CD8-positive, alpha-beta memory T cell (primary cell): ENCODE data around the gene RTP3. TPM values are rescaled to one million over a fixed set of nuclear protein-coding genes. Genes with fewer than 3 reads are reported as not detected.

Experiments used
- CTCF ChIA-PET: fragments of 350-600 bp; sonication (Branson Sonifier 250); formaldehyde crosslinking; loops from one replicate; lab custom pipeline; 2021; ENCODE audit warnings: antibody characterized with exemption; lab: Charles Lee
- POLR2A ChIA-PET: fragments of 350-600 bp; sonication (Branson Sonifier 250); formaldehyde crosslinking; loops from one replicate; lab custom pipeline; 2021; ENCODE audit warnings: antibody characterized with exemption; lab: Charles Lee
- DNase-seq, 5 donors: peaks; one replicate each; pipeline versions ENCODE4 v3.0.0 to v3.0.0-alpha.2; 2020 to 2022; ENCODE audit warnings: mixed read lengths in 1 of 5
- H3K27ac ChIP-seq: one replicate; pipeline ENCODE4 v1.7.0; 2013; ENCODE audit warnings: low read depth, mild to moderate bottlenecking, low read length, moderate library complexity
- H3K27me3 ChIP-seq: 2 replicates; pipeline ENCODE4 v1.7.0; 2013; ENCODE audit warnings: low read length, mild to moderate bottlenecking; ENCODE audit not compliant: insufficient read depth, poor library complexity, severe bottlenecking
- H3K36me3 ChIP-seq: 2 replicates; pipeline ENCODE4 v1.7.0; 2013; ENCODE audit warnings: mild to moderate bottlenecking, low read length, moderate library complexity; ENCODE audit not compliant: insufficient read depth
- H3K4me1 ChIP-seq: 2 replicates; pipeline ENCODE4 v1.7.0; 2013; ENCODE audit warnings: mild to moderate bottlenecking, low read length, moderate library complexity; ENCODE audit not compliant: insufficient read depth
- H3K4me3 ChIP-seq: 2 replicates; pipeline ENCODE4 v1.7.0; 2013; ENCODE audit warnings: mild to moderate bottlenecking, low read length
- H3K9me3 ChIP-seq: 2 replicates; pipeline ENCODE4 v1.7.0; 2013; ENCODE audit warnings: mild to moderate bottlenecking, low read length
- H3K27ac Mint-ChIP-seq, 8 donors: one replicate each; pipeline ENCODE4 v1.8.0; 2020 to 2021; ENCODE audit warnings: mixed read lengths in 8 of 8, mild to moderate bottlenecking in 6 of 8, inconsistent platforms in 3 of 8, moderate library complexity in 3 of 8
- H3K27me3 Mint-ChIP-seq, 2 donors: one replicate each; pipeline ENCODE4 v1.8.0; 2020 to 2021; ENCODE audit warnings: mixed read lengths in 2 of 2, mild to moderate bottlenecking in 1 of 2, moderate library complexity in 1 of 2
- H3K36me3 Mint-ChIP-seq, 3 donors: one replicate each; pipeline ENCODE4 v1.8.0; 2020 to 2021; ENCODE audit warnings: mixed read lengths in 3 of 3, inconsistent platforms in 1 of 3, mild to moderate bottlenecking in 1 of 3
- H3K4me1 Mint-ChIP-seq, 3 donors: one replicate each; pipeline ENCODE4 v1.8.0; 2020 to 2021; ENCODE audit warnings: mixed read lengths in 3 of 3, inconsistent platforms in 1 of 3, mild to moderate bottlenecking in 1 of 3
- H3K4me3 Mint-ChIP-seq, 7 donors: one replicate each; pipeline ENCODE4 v1.8.0; 2020 to 2021; ENCODE audit warnings: mixed read lengths in 7 of 7, mild to moderate bottlenecking in 6 of 7, moderate library complexity in 4 of 7, inconsistent platforms in 2 of 7
- H3K9me3 Mint-ChIP-seq, 5 donors: one replicate each; pipeline ENCODE4 v1.8.0; 2020 to 2022; ENCODE audit warnings: mixed read lengths in 5 of 5, mild to moderate bottlenecking in 3 of 5, moderate library complexity in 2 of 5, inconsistent platforms in 1 of 5
- polyA plus RNA-seq: library from polyadenylated mRNA; unstranded; fragments of 300-500 nt; fragmentation: Illumina TruSeq; gene quantifications from one replicate; pipeline ENCODE4 v1.2.3, GENCODE V29; 2021
- total RNA-seq, 2 experiments: library from RNA; stranded (reverse); gene quantifications; one replicate each; pipeline ENCODE4 v1.2.3, GENCODE V29; 2021

Gene RTP3
- total and polyA plus RNA-seq, 3 experiments from 2014 or later = not detected

DNA sequence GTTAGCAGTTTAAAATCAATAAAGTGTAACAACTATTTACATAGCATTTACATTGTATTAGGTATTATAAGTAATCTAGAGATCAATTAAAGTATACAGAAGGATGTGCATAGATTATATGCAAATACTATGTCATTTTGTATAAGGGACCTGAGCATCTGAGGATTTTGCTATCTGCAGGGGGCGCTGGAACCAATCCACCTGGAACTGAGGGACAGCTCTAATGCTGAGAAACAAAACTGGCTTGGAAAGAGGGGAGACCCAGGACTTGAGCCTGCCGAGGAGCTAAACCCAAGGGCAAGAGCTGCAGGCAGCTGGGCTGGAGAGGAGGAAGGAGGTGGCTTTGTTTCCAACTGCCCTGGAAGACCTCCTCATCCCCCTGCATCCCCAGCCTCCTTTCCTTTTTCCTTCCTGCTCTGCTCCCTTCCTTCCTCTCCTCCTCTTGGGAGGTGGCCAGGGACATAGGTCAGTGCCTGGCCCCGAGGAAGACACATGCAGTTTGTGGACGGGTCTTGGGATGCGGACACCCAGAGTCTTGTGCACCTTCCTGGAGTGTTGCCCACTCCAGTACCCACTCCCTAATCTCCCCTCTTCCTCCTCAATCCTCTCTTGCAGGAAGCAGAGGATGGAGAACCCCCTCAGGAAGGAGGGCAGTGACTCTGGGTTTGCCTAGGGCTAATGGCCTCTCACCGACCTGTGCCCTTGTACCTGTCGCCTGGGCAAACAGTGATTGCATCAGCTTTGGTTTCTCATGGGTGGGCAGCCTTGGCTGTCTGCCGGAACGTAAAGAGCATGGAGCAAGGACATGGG, 825 bp upstream of the RTP3 start:
- POLR2A ChIA-PET = no interaction called here
- Histone ChIP-seq H3K27ac (no peak overlapping the region), H3K36me3 (no peaks in the 10 kb centered on the region), H3K4me1 (peaks cover 5% of the 10 kb centered on the region), H3K27me3 (no peaks in the 10 kb centered on the region), H3K9me3 (no peaks in the 10 kb centered on the region), H3K4me3 (no peak overlapping the region)
- Mint-ChIP-seq H3K27me3 (no peaks in the 10 kb centered on the region), H3K4me1 (peaks cover 4 to 20% (median 19%) of the 10 kb centered on the region in 3 donors), H3K27ac (peak overlapping the region in 2 of 8 donors; percentile 33 to 60), H3K36me3 (no peaks in the 10 kb centered on the region), H3K4me3 (no peak overlapping the region), H3K9me3 (no peaks in the 10 kb centered on the region)
- CTCF ChIA-PET = interaction anchor here (1.3 to 4.8 kb wide), 8 partner anchors 8 to 133 kb away, joined by 4 to 36 read pairs (median 14); no protein-coding TSS in a partner anchor
- peak in 4 of 5 donors; percentile 16 to 70 (median 26) for DNase-seq

DNA sequence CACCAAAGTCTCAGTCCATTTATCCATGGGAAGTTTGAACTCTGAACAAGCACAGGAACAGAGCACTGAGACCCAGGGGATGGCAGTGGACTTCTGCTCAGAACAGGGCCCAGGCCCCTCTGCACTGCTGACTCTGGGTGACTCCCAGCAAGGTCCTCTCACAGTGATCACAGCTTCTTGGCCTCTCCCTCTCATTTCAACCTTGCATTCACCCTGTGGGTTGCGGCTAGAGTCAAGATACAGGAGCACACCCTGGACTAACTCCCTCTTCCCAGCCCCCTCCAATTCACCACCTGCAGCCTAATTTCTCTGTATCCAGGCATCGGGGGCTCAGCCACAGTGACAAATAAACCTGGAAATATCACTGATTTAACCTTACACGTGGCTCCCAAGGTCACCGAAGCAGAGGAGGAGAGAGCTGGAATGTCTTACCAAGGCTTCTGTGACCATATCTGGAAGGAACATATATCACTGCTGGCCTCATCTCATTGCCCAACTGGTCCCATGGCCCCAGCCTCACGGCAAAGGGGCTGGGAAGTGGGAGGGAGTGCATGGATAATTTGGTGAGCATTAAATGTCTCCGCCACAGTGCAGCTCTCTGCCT, 1.2 kb downstream of the RTP3 start:
- H3K27me3 ChIP-seq = no peaks in the 10 kb centered on the region
- H3K27ac ChIP-seq = no peak overlapping the region
- peaks cover 6 to 31% (median 17%) of the 10 kb centered on the region in 3 donors for H3K4me1 Mint-ChIP-seq
- H3K4me3 ChIP-seq = no peak overlapping the region
- peaks cover 5% of the 10 kb centered on the region for H3K4me1 ChIP-seq
- H3K27ac Mint-ChIP-seq = peak overlapping the region in 1 of 8 donors; percentile 68
- no peaks in the 10 kb centered on the region for H3K9me3 ChIP-seq
- H3K4me3 Mint-ChIP-seq = no peak overlapping the region
- DNase-seq = no peak
- no peaks in the 10 kb centered on the region for H3K27me3 Mint-ChIP-seq
- no peaks in the 10 kb centered on the region for H3K9me3 Mint-ChIP-seq
- H3K36me3 Mint-ChIP-seq = no peaks in the 10 kb centered on the region
- POLR2A ChIA-PET = interaction anchor here (1.4 kb wide), 1 partner anchor 10 kb away, joined by 3 read pairs; no protein-coding TSS in a partner anchor
- H3K36me3 ChIP-seq = no peaks in the 10 kb centered on the region
- CTCF ChIA-PET = interaction anchor here (1.1 to 4.8 kb wide), 5 partner anchors 10 to 131 kb away, joined by 3 to 36 read pairs (median 17); no protein-coding TSS in a partner anchor

DNA sequence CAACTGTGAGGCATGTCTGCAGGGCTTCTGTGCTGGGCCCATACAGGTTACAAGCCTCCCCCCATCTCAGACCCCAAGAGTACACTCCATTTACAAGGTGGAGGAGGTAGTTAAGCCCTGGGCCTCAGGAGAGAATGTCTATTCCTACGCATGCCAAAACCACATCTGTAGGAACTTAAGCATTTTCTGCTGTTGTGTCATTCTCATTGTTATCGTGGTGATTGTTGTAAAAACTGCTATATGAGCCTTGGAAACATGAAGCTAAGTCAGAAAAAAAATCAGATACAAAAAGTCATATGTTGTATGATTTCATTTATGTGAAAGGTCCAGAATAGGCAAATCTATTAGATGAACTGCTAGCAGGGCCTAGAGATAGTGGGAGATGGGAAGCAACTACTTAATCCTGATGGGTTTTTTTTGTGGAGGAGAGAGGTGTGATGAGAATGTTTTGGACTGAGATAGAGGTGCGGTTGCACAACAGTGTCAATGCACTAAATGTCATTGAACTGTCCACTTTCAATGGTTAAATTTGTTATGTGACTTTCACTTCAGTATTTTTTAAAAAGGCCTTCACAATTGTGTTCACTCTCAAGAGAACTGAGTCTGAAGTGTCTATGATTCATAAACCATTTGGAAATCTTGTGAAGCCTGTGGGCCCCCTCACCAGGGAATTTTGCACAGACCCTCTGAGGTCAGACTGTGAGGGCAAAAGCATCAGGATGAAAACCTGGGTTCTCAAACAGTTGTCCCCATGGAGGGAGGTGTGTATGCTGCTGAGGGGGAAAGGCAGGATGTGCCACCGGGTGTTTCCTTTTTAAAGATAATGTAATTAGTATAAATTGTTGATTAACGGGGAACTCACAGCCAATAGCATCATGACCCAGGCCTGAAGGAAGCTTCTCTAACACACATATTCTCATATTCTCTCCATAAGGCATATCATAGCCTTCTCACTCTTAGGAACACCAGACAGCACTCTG, 3.2 kb downstream of the RTP3 start:
- H3K9me3 ChIP-seq = no peaks in the 10 kb centered on the region
- peaks cover 5% of the 10 kb centered on the region for H3K4me1 ChIP-seq
- no peak for DNase-seq
- no peak overlapping the region for H3K27ac ChIP-seq
- Mint-ChIP-seq H3K27ac (peak overlapping the region in 1 of 8 donors; percentile 43), H3K9me3 (no peaks in the 10 kb centered on the region), H3K36me3 (peaks cover 0 to 2% (median 0%) of the 10 kb centered on the region in 3 donors), H3K4me1 (peaks cover 11 to 40% (median 28%) of the 10 kb centered on the region in 3 donors), H3K4me3 (no peak overlapping the region), H3K27me3 (no peaks in the 10 kb centered on the region)
- H3K36me3 ChIP-seq = no peaks in the 10 kb centered on the region
- ChIA-PET POLR2A (no interaction called here), CTCF (interaction anchor here (1.0 to 4.5 kb wide), 4 partner anchors 12 to 51 kb away, joined by 3 to 30 read pairs (median 8); no protein-coding TSS in a partner anchor)
- no peak overlapping the region for H3K4me3 ChIP-seq
- H3K27me3 ChIP-seq = no peaks in the 10 kb centered on the region

DNA sequence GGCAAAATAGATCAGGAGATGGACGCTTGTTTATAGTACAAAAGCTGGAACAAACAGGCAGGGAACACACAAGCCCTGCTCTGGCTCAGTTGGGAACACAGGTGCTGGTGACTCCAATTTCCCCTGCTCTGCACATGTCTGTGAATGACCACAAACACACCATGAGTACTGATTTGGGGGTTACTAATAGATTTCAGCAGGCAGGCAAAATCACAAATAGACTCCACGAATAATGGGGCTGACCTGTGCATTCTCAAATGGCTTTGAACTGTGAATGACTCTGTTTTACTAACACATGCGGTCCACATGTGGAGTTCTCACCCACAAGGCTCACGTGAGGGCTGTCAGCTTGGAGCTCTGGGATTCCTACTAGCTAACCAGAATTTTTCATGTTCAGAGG, 3.9 kb downstream of the RTP3 start:
- H3K27ac Mint-ChIP-seq = peak overlapping the region in 1 of 8 donors; percentile 43
- POLR2A ChIA-PET = no interaction called here

DNA sequence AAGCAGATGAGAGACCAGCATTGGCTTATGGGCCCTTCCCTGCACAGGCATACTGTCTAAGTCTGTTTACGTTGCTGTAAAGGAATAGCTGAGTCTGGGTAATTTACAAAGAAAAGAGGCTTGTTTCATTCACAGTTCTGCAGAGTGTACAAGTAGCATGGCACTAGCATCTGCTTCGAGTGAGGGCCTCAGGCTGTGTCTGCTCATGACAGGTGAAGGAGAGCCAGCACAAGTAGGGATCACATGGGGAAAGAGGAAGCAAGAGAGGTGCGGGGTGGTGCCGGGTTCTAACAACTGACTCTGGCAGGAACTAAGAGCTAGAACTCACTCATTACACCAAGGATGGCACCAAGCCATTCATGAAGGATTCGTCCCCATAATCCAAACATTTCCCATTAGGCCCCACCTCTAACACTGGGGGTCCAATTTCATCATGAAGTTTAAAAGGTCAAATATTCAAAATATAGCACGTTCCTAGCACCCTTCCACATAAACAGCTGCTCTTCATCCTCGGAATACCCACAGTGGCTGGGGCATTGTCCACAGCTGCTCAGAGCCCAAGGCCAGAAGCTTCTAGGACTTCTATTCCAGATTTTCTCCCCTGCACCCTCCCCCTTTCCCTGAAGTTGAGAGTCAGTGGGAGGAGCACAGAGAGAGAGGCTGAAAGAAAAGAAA, 5.6 kb downstream of the RTP3 start:
- no peaks in the 10 kb centered on the region for H3K9me3 Mint-ChIP-seq
- peaks cover 7 to 21% (median 17%) of the 10 kb centered on the region in 3 donors for H3K4me1 Mint-ChIP-seq
- H3K36me3 Mint-ChIP-seq = peaks cover 0 to 4% (median 0%) of the 10 kb centered on the region in 3 donors
- H3K27ac ChIP-seq = peak overlapping the region; percentile 12
- no peak for DNase-seq
- H3K36me3 ChIP-seq = no peaks in the 10 kb centered on the region
- H3K27me3 ChIP-seq = no peaks in the 10 kb centered on the region
- peaks cover 0 to 4% of the 10 kb centered on the region in 2 donors for H3K27me3 Mint-ChIP-seq
- POLR2A ChIA-PET = no interaction called here
- CTCF ChIA-PET = interaction anchor here (1.4 to 1.9 kb wide), 2 partner anchors 16 to 55 kb away, joined by 3 to 6 read pairs; no protein-coding TSS in a partner anchor
- no peaks in the 10 kb centered on the region for H3K9me3 ChIP-seq
- H3K4me1 ChIP-seq = no peaks in the 10 kb centered on the region
- H3K4me3 Mint-ChIP-seq = no peak overlapping the region
- no peak overlapping the region for H3K4me3 ChIP-seq
- peak overlapping the region in 2 of 8 donors; percentile 52 to 61 for H3K27ac Mint-ChIP-seq

More for the DNA sequence above, 3.9 kb downstream of the RTP3 start:
- Histone ChIP-seq H3K27ac (no peak overlapping the region), H3K4me3 (no peak overlapping the region), H3K9me3 (no peaks in the 10 kb centered on the region), H3K36me3 (no peaks in the 10 kb centered on the region), H3K27me3 (no peaks in the 10 kb centered on the region), H3K4me1 (peaks cover 5% of the 10 kb centered on the region)
- no peaks in the 10 kb centered on the region for H3K9me3 Mint-ChIP-seq
- no peak overlapping the region for H3K4me3 Mint-ChIP-seq
- CTCF ChIA-PET = interaction anchor here (1.6 to 2.1 kb wide), 3 partner anchors 13 to 57 kb away, joined by 6 to 10 read pairs (median 6); no protein-coding TSS in a partner anchor
- peaks cover 9 to 34% (median 25%) of the 10 kb centered on the region in 3 donors for H3K4me1 Mint-ChIP-seq
- no peak for DNase-seq
- no peaks in the 10 kb centered on the region for H3K27me3 Mint-ChIP-seq
- peaks cover 0 to 2% (median 0%) of the 10 kb centered on the region in 3 donors for H3K36me3 Mint-ChIP-seq

DNA sequence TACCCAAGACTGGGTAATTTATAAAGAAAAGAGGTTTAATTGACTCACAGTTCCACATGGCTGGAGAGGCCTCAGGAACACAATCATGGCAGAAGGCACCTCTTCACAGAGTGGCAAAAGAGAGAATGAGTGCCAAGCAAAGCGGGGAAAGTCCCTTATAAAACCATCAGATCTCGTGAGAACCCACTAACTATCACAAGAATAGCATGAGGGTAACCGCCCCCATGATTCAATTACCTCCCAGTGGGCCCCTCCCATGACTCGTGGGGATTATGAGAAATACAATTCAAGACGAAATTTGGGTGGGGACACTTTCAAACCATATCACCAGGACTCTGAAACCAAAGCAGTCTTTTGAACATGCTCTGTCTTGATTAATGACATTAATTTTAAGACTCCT, 7.0 kb downstream of the RTP3 start:
- Histone ChIP-seq H3K36me3 (no peaks in the 10 kb centered on the region), H3K9me3 (no peaks in the 10 kb centered on the region), H3K27me3 (no peaks in the 10 kb centered on the region), H3K4me1 (no peaks in the 10 kb centered on the region), H3K4me3 (no peak overlapping the region), H3K27ac (no peak overlapping the region)
- POLR2A ChIA-PET = no interaction called here
- no peak overlapping the region for H3K4me3 Mint-ChIP-seq
- no peak overlapping the region for H3K27ac Mint-ChIP-seq
- peak in 1 of 5 donors; percentile 3 for DNase-seq
- peaks cover 7 to 21% (median 18%) of the 10 kb centered on the region in 3 donors for H3K4me1 Mint-ChIP-seq
- H3K36me3 Mint-ChIP-seq = peaks cover 0 to 4% (median 0%) of the 10 kb centered on the region in 3 donors
- H3K9me3 Mint-ChIP-seq = no peaks in the 10 kb centered on the region
- H3K27me3 Mint-ChIP-seq = peaks cover 0 to 7% of the 10 kb centered on the region in 2 donors
- CTCF ChIA-PET = no interaction called here

DNA sequence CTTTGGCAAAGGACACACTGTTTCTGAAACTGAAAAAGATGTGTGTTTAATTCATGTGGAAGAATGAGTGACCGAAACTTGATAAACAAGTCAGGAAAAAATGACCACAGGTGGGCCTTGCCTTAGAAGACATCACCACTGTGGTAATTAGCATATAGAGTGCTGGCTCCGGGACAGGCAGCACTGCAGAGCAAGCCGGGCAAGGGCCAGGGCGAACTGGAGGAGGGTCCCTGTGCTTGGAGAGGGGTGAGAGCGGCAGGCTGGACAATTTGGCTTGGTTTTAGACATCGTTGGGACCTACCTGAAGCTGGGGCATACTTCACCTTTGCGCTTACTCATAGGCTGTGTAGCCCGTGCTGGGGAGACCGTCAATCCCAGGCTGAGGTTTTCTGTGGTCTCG, 8.2 kb downstream of the RTP3 start:
- ChIA-PET POLR2A (no interaction called here), CTCF (interaction anchor here (1.0 to 1.1 kb wide), 2 partner anchors 52 to 55 kb away, joined by 3 read pairs; no protein-coding TSS in a partner anchor)
- no peaks in the 10 kb centered on the region for H3K4me1 ChIP-seq
- H3K9me3 ChIP-seq = no peaks in the 10 kb centered on the region
- Mint-ChIP-seq H3K36me3 (peaks cover 0 to 4% (median 0%) of the 10 kb centered on the region in 3 donors), H3K4me3 (no peak overlapping the region), H3K9me3 (no peaks in the 10 kb centered on the region), H3K27ac (peak overlapping the region in 1 of 8 donors; percentile 11), H3K4me1 (peaks cover 7 to 21% (median 21%) of the 10 kb centered on the region in 3 donors), H3K27me3 (peaks cover 0 to 7% of the 10 kb centered on the region in 2 donors)
- no peaks in the 10 kb centered on the region for H3K27me3 ChIP-seq
- no peak overlapping the region for H3K27ac ChIP-seq
- no peak overlapping the region for H3K4me3 ChIP-seq
- no peaks in the 10 kb centered on the region for H3K36me3 ChIP-seq
- DNase-seq = no peak
